ENCODE results near the gene MAPK9.

DNA sequence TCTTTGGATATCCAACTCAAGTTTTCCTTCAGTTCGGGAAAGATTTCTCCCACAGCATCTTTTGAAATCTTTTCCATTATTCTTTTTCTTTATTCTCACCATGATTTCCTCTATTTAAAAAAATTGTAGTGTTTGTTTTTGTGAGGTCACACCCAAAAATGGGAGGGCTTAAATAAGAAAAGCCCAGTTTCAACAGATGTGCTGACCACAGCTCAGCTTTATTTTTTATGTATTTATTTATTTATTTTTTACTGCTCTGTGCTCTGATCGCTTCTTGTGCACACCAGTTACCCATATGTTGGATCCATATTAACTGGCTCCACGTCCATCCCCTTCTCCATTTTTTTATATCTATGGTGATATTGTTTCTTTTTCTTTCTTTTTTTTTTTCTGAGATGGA is 41.0 kb upstream of the MAPK9 start:
- TF ChIP-seq, protein P1, sequence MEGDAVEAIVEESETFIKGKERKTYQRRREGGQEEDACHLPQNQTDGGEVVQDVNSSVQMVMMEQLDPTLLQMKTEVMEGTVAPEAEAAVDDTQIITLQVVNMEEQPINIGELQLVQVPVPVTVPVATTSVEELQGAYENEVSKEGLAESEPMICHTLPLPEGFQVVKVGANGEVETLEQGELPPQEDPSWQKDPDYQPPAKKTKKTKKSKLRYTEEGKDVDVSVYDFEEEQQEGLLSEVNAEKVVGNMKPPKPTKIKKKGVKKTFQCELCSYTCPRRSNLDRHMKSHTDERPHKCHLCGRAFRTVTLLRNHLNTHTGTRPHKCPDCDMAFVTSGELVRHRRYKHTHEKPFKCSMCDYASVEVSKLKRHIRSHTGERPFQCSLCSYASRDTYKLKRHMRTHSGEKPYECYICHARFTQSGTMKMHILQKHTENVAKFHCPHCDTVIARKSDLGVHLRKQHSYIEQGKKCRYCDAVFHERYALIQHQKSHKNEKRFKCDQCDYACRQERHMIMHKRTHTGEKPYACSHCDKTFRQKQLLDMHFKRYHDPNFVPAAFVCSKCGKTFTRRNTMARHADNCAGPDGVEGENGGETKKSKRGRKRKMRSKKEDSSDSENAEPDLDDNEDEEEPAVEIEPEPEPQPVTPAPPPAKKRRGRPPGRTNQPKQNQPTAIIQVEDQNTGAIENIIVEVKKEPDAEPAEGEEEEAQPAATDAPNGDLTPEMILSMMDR (IDR thresholded peaks at IDR 0.05; ENCODE audit: borderline replicate concordance, extremely low read depth, low read length, poor library complexity, severe bottlenecking) = no peak
- no peak for TF ChIP-seq EZH2 (IDR thresholded peaks at IDR 0.05; ENCODE audit: borderline replicate concordance, low read depth, low read length, severe bottlenecking)
